NCI-H524 (cell line): ENCODE data around the gene AUTS2.
A peak's percentile ranks its signal among the peaks of the same experiment; 100 is the strongest.

Experiments used
- DNase-seq, 2 experiments: peaks; one replicate each; lab custom pipeline; 2025; lab: John Stamatoyannopoulos, UW

The AUTS2 gene

GRCh38 chr7:70657571-70657970, 1059.3 kb downstream of the AUTS2 start:
- peak in 1 of 2 experiments; percentile 12 for DNase-seq

- no peak for DNase-seq
These were observed 1059.8 kb downstream of the AUTS2 start for GRCh38 chr7:70657989-70658632.

- DNase-seq = no peak
These were observed 1061.0 kb downstream of the AUTS2 start for GRCh38 chr7:70659263-70659662.

- no peak for DNase-seq
These were observed 1062.0 kb downstream of the AUTS2 start for GRCh38 chr7:70660154-70660818.

GRCh38 chr7:70660819-70661191, 1062.5 kb downstream of the AUTS2 start:
- no peak for DNase-seq

- no peak for DNase-seq
These were observed 1065.4 kb downstream of the AUTS2 start for GRCh38 chr7:70663680-70664079.

- DNase-seq = no peak
These were observed 1067.7 kb downstream of the AUTS2 start for GRCh38 chr7:70665997-70666396.

- no peak for DNase-seq
These were observed 1069.1 kb downstream of the AUTS2 start for GRCh38 chr7:70667406-70667805.

- no peak for DNase-seq
These were observed 1070.5 kb downstream of the AUTS2 start for GRCh38 chr7:70668606-70669358.

GRCh38 chr7:70669854-70670253, 1071.6 kb downstream of the AUTS2 start:
- no peak for DNase-seq

GRCh38 chr7:70670288-70670687, 1072.0 kb downstream of the AUTS2 start:
- DNase-seq = no peak

GRCh38 chr7:70673778-70674570, 1075.7 kb downstream of the AUTS2 start:
- peak; percentile 24 to 74 for DNase-seq

- DNase-seq = no peak
These were observed 1076.3 kb downstream of the AUTS2 start for GRCh38 chr7:70674571-70675010.

- no peak for DNase-seq
These were observed 1078.0 kb downstream of the AUTS2 start for GRCh38 chr7:70676243-70676642.

- DNase-seq = no peak
These were observed 1080.5 kb downstream of the AUTS2 start for GRCh38 chr7:70678621-70679251.

- DNase-seq = no peak
These were observed 1081.4 kb downstream of the AUTS2 start for GRCh38 chr7:70679661-70680060.

- DNase-seq = no peak
These were observed 1082.0 kb downstream of the AUTS2 start for GRCh38 chr7:70680306-70680705.

- DNase-seq = peak; percentile 54 to 78
These were observed 1082.6 kb downstream of the AUTS2 start for GRCh38 chr7:70680743-70681468.

- peak; percentile 16 to 71 for DNase-seq
These were observed 1083.4 kb downstream of the AUTS2 start for GRCh38 chr7:70681469-70682350.

- DNase-seq = no peak
These were observed 1085.9 kb downstream of the AUTS2 start for GRCh38 chr7:70684173-70684572.
